Effector CD4-positive, alpha-beta T cell (primary cell): Measurements from ENCODE around the gene FANCG.

Experiments used
- DNase-seq: peaks from one replicate; pipeline ENCODE4 v3.0.0-alpha.2; 2020

The FANCG gene

DNA sequence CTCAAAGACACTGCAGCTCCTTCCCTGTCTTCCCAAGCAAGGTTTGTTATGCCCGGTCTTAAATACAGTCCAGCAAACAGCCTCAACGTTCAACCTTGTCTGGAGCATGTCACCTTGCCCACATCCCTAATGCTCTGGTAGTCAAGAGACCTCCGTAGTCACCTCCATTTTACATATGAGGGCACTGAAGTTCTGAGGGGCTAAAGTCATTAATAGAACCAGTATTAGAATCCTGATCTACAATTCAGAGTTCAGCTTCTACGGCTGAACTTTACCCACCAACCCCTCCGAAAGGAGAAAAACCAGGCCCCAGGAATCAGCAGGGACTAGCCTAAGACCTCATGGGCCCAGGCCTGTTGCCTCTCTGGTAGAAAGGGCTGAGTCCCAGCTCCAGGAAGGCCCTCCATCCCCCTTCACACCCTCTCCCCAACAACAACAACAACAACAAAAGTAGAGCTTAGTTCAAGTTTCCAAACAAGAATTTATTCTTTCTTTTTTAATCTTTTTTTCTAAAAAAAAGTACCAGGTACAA, 24.0 kb upstream of the FANCG start:
- no peak for DNase-seq

DNA sequence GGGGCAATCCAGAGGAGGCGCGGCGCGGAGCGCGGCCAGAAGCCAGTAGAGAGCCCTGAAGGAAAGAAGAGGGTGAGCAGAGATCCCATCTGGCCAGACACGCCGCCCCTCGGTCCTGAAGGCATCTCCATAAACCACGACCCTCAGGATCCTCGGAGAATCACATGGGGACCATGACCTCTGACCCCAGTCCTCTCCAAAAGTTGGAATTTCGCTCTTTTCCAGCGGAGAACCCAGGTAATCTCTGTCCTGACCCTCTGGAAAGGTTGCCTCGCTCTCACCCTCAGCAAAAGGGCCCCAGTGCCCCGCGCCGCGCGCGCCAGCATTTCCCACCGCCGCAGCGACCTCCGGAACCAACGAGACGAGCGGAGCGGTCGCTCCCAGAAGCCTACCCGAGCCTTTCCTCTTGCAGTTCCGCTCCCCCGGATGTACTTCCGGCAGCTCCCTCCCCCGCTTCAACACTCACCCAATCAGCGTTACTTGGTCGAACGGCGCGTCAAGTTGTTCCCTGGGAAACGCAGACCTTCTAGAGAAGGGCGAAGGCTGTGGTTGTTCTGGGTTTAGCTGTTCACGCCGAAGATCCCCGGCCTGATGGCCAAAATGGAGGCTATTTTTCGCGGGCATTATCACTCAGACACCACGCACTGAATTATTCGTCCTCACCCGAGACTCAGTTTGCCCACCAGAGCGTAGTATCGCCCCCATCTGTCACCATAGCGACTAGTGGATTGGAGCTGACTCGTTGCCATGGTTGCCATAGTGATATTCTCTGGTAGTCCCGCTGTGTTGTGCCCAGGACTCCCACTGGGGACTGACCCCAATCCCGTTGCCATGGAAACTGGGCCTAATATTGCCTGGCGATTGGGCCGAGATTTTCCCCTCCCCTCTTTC, 23.3 kb upstream of the FANCG start, which contains the start of gene STOML2:
STOML2 (minus strand) TSS at position 363 of the 891 bp plus-strand sequence; CDS start at position 326, 37 bp downstream.
- DNase-seq = peak; percentile 88

DNA sequence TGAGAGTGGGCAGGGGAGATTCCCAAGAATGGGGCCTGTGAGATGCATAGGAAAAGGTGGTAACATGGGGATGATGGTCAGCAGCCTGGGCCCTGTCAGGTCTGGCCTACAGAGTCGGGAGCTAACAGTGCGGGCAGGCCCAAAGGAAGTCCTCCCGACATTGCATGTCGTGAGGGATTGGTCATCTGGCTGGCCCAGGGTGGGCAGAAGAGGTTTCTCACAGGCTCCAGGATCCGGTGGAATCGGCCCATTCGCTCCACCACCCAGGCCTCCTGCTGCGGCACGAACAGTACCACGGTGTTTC, 22.7 kb upstream of the FANCG start:
- no peak for DNase-seq

DNA sequence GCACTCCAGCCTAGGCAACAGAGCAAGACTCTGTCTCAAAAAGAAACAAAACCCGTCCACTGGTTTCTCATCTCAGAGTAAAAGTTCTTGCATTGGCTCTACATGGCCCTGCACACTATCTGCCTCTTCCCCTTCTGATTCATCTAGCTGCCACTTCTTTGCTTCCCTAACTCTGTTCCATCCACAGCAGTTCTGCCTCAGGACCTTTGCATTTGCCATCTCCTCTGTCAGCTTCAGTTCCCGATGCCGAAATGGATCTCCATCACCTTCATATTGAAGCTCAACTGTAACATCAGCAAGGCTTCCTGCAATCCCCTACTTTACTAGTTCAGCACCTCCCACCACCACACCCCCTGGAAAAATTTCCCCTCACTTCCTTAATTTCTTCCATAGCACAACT, 17.8 kb upstream of the FANCG start:
- DNase-seq = no peak

DNA sequence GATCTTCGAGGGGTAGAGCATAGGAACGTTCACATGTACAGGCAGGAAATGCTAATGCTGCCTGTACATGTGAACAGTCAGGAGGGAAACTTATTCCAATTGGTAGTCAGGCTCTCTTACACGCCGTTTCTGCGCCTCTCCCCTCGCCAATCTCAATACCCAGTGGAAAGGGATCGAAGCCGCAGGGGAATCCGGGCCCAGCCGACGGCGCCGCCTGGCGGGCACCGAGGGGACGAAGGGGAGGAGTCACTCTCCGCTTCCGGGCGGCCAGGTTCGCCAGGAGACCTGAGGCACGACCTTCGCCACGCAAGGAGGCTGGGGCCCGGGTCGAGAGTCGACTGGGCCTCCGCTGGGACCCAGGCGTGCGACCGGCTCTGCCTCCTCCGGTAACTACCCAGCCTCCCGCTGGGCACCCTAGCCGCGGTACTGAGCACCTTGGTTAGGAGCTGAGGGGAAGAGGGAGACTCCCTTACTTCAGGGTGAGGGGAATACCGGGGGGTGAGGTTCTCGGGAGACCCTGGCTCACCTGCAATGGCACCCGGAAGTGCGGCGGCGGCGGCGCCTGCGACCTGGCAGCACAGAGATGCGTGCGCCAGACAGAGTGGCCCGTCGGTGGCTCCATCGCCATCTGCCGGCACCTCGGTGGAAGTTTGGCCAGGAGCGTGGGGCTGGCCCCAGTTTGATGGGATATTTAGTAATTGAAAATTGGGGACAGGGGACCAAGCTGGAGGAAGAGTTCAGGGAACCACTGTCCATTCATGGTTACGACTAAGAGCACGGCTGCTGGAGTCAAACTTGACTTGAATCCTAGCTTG, 16.5 kb upstream of the FANCG start, which contains the start of gene PIGO:
PIGO (minus strand) TSS at position 557 of the 815 bp plus-strand sequence. CDS start 1,026 bp downstream, outside the sequence.
- DNase-seq = peak; percentile 86

DNA sequence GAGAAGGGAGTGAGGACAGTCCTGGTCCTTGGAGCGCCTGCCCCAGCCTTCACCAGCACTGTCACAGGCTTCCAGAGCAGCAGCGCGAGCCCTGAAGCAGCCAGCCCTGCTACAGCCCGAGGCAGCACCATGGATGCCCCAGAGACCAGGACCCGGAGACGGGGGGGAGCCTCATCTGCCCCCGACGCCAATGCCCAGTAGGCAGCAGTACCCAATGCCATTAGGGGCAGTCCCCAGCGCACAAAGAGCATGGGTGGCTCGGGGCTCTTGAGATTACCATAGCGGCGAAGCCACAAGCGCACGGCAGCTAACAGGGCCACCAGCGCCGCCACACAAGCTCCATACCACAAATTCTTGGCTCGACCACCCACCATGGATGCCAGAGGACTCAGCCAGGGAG, 11.8 kb upstream of the FANCG start:
- DNase-seq = no peak

DNA sequence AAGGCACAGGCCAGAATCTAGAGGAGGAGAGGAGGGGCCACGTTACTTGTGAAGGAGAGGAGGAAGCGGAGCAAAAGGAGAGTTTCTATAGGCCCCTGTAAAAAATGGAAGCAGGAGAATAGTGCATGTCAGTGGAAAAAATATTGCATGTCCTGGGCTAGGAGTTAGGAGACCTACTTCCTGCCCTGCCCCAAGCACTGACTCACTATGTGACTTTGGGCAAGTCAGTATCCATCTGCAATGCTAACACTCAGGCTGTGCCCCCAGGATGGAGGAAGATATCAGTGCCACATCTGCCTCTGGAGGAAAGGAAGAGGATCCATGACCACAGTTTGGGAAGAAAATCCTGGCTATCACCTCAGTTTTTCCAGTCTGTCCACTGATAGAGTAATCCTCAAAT, 9.7 kb upstream of the FANCG start:
- DNase-seq = no peak

DNA sequence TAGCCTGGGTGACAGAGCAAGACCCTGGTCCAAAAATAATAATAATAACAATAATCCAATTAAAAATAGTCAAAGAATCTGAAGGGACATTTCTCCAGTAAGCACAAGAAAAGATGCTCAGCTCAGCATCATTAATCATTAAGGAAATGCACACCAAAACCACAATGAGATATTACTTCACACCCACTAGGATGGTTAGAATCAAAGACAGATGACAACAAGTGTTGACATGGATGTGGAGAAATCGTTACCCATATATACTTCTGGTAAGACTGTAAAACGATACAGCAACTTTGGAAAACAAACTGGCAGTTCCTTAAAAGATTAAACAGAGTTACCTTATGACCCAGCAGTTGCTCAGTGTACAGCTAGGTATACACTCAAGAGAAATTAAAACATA, 5.3 kb upstream of the FANCG start:
- no peak for DNase-seq

DNA sequence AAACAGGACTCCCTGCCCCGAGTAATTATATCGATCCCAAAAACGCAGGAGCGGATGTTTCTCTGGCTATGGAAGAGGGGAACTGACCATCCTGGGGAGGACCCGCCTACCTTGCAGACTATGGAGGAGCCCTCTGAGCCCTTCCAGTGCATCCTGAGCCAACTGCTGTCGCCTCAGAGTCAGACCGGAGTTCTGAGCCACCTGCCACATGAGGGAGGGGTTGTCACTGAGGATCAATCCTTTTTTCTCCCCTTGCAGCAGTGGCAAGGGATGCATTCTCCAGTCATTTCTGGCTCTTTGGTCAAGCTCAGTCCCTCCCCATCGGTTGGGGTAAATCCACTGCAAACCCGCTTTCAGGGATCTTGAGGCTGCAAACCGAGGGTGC, 709 bp downstream of the FANCG start:
- no peak for DNase-seq

DNA sequence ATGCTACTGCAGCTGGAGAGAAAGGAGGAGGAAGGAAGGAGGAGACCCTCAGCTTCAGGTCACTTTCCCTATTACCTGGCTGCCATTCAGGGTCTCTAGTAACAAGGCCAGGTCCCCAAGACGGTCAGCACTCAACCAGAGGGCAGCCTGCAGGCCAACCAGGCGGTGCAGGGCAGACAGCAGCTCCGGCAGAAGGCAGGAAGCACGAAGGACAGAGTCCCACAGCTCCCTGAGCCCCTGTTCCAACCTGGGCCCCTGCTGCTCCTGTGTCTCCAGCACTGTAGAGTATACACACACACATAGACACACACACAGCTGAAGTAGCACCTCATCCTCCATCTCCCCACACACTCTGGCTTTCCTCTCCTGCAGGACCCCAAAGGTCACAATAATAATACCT, 1.7 kb downstream of the FANCG start:
- no peak for DNase-seq

DNA sequence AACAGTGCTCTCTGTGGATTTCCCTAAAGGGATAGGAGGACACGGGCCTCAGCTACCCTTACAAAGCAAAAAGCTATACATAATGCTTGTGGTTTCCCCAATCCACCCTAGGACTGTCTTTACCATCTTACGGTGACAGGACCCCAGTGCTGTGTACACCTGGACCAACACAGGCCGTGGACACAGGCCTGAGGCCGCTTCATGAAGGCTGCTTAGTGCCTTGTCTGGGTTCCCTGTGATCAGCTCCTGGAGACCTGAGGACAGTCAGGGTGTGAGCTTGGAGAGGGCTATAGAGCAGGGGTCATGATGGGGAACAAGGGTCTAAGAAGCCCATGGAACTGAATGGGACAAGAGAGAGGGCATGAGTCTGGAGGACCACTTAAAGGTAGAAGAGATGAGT, 2.9 kb downstream of the FANCG start:
- no peak for DNase-seq

DNA sequence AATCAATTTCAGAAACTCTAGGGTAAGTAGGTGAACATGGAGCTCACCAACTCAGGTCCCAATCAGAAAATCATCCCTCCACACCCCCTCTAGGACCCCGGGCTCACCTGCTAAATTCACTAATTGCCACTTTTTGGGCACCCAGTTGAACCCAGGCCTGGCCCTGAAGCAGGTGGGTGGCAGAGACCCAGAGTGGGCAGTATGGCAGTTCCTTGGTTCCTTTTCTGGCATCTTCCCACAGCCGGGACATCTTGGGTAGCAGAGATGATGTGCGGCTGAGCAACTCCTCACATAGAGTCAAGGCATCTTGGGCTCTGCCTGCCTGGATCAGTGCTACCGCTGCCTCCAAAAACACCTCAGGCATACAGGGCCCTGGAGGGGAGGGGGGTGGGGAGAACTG, 4.4 kb downstream of the FANCG start:
- DNase-seq = no peak

DNA sequence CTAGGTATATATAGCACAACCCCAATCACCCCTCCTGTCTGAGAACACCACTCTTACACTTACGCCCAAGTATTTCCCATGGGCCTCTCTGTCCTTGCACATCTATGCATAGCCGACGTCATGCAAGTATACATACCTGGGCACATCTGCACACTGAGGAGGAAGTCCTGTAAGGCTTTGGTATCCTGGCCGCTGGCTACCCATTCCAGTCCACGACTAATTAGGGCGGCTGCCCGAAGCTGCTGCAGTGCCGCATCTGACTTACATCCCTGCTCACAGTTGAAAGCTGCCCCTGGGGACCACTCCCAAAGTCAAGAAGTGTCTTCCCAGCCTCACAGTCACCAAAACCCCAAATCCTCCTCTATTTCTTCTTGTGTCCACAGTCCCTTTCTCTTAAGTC, 5.0 kb downstream of the FANCG start:
- no peak for DNase-seq

DNA sequence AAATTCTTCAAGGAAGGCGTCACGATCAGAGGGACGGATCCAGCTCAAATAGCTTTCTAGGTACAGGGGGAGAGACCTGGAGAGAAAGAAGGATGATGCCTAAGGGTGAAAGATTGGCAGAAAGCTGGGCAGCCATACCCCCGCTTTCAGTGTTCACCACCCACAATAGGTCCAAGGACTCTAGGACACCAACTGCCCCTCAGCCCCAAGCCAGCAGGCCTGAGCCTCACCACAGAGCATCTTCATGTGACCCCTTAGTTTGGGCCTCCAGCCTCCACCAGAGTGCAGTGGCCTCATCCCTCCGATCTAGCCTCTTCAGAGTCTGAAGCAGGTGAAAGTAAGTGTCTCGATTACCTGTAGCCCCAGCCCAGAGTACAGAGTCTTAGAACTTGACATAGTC, 5.6 kb downstream of the FANCG start:
- DNase-seq = no peak

DNA sequence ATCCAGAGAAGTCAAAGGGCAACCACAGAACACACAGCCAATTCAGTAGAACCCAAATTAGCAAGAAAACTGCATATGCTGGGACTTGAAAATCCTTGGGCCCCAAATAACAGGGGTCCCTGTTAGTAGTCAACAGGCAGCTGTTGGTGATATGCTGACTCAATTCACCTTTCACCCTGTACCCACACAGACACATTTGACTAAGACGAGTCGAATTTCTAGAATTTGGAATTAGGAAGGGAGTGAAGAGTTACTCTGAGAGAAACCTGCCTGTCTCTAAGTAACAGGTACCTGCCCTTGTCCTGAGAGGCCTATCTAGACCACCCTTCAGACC, 6.5 kb downstream of the FANCG start:
- no peak for DNase-seq

DNA sequence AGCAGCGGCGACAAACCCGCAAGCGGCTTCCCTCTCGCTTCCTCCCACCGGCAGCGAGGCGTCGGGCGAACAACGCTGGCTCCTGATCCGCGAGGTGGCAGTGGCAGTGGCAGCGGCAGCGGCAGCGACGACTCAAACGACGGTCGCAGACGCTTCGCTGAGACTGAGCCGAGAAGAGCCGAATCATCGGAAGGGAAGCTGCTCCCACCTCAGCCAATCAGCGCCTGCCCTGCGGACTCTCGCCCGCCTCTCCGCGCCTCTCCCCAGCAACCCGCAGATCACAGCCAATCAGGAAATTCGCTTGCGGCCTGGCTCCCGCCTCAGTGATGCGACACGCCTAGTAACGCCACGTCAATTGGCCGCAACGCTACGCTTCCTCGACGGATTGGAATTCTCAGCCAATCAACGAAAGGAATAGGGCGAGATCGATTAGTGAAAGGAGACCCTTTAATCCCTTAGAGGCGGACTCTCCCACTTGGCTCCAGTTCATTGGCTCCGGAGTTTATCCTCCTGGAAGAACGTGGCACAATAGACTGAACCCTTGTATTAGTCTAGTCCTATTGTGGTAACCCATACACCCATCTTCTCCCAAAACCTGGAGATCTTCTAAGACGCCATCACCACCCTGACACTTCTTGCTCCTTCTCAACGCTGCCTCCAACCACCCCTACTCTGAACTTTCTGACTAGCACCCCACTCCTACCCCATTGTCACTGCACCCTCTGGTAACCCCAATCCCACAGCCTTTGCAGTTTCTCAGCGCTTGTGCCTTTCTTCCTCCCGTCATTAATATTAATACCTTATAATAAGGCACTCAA, 7.1 kb downstream of the FANCG start, which contains the start of gene VCP:
VCP (minus strand) TSS at position 165 of the 818 bp plus-strand sequence. CDS start 272 bp downstream, outside the sequence.
- DNase-seq = peak; percentile 97

DNA sequence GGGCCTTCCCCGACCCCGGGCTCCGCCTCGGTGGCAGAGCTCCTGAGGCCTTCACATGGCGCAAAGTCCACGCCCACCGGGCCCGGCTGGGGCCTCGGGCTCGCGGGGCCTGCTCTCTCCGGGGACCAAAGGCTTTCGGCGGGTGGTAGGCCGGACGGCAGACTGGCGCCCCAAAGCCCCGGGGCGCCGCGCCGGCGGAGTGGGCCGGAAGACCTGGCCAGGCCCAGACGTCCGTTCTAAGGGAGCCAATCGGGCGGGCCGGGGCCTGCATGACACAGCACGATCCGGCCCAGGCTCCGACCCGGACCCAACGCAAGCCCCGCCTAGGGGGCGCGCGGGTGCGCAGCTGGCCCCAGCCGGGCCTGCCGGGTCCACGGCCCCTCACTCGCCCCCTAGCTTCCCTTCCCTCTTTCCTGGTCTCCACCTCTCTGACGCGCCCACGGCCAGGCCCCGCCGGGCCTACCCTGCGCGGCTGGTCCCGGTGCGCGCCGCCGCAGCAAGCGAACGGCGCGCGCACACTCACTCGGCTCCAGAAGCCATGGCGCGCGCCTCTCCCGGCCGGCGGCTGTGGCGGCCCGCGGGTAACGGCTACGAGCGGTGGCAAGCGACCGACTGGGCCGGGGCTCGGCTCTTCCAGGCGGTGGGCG, 7.8 kb downstream of the FANCG start:
- peak; percentile 68 for DNase-seq

DNA sequence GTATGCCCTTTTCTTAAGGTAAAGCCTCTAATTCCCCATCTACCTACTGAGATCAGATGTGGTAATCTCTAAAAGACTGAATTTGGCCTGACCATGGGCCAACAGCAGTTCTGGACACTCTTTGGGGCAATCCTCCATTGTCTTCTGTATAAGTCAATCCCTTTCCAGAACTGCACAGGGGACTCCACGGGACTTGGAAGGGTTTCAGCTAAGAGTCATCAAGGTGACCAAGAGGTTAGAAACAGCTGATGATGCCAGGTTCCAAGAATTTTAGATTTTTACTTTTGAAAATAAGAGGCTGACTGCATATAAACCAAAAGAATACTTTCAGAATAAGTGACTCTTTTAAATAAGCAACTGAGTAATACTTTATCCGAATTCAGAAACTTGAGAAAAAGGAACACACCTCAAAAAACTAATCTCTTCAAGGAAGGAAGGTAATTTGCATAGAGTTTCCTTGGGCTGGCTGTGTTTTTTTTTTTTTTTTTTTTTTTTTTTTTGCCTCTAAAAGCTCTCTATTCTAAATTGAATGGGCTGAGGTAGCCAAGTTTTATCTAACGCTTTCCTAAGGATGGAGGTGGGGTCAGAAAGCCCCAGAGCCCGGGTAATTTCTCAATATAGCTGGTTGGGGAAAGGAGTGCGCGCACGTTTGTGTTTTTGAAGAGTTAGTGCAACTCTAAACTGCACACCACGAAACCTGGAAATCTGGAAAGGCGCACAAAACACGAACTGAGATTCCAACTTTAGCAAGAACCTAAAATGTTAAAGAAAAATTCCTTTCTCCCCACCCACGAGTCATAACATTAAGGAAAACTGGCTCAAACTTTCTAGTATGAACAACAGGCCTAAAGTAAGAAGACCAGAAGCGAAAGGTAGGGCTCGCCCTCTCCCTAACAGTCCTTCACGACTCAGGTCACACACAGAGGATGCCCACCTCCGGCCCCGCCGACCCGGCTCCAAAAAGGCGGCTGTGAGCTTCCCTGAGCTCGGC, 8.6 kb downstream of the FANCG start:
- DNase-seq = no peak

DNA sequence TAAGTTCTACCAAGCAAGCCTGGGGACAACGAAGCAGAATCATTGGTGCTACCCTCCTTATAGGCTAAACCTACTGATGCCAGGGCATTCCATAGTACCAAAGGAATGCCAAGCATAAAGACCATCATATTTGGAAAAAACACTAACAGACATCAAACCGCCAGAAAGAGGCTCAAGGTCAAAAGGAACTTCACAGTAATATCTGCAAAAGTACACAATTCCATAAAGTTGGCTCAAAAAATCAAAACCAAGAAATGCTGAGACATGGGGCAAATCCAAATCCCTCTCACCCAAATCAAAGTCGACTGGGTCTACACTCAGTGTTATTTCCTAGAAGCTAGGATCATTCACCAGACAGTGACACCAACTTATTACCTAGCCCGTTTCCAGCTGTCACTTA, 10.7 kb downstream of the FANCG start:
- no peak for DNase-seq

DNA sequence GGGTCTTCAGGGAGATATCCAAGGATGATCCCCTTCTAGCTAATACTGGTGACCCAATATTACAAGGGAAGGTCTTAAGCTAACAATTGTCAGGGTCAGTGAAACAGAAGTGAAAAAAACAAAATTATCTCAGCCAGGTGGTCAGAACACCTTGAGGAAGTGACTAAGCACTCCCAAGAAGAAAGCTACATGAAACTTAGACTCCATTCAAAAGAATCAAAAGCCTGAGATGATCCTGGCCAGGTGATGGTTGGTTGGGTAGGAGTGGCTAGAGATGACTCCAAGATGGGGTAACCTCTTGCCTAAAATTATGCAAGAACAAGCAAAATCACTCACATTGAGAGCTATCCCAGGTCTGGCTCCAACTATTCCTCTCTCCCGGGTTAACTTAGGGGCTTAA, 12.7 kb downstream of the FANCG start:
- DNase-seq = no peak
